ENCODE results near the gene SRRM2. TPM values are rescaled to one million over a fixed set of nuclear protein-coding genes. Genes with fewer than 3 reads are reported as not detected.

The SRRM2 gene
- total RNA-seq, 1 experiment from 2014 or later: 127 TPM

- no peak overlapping the region for H3K4me2 ChIP-seq (ENCODE audit: low read depth, low read length, poor library complexity, severe bottlenecking)
- H2AFZ ChIP-seq (ENCODE audit: low read length): no peak overlapping the region
- H3K4me1 ChIP-seq (ENCODE audit: low read length): no peaks in the 10 kb centered on the region
- H3K9me2 ChIP-seq (replicated peaks; ENCODE audit: insufficient read depth, low read length): no peaks in the 10 kb centered on the region
- H3K36me3 ChIP-seq (ENCODE audit: insufficient read depth, low read length): no peaks in the 10 kb centered on the region
- no peaks in the 10 kb centered on the region for H3K9me3 ChIP-seq (ENCODE audit: low read length)
- H3K27me3 ChIP-seq (ENCODE audit: low read length): no peaks in the 10 kb centered on the region
- no peak for DNase-seq
- H3K79me2 ChIP-seq (ENCODE audit: low read length): no peaks in the 10 kb centered on the region
- no peak overlapping the region for H3K4me3 ChIP-seq (ENCODE audit: low read length)
- H3K27ac ChIP-seq (ENCODE audit: low read length): no peak overlapping the region
- no peak overlapping the region for H3K9ac ChIP-seq (ENCODE audit: low read length)
- no peaks in the 10 kb centered on the region for H4K20me1 ChIP-seq (ENCODE audit: insufficient read depth, low read depth, low read length)
Measured at GRCh38 chr16:2803545-2804195, 51.2 kb downstream of the SRRM2 start.

GRCh38 chr16:2804728-2805127, 52.3 kb downstream of the SRRM2 start:
- H3K9ac ChIP-seq (ENCODE audit: low read length): no peak overlapping the region
- no peak overlapping the region for H3K4me3 ChIP-seq (ENCODE audit: low read length)
- no peaks in the 10 kb centered on the region for H4K20me1 ChIP-seq (ENCODE audit: insufficient read depth, low read depth, low read length)
- H3K79me2 ChIP-seq (ENCODE audit: low read length): no peaks in the 10 kb centered on the region
- no peak overlapping the region for H2AFZ ChIP-seq (ENCODE audit: low read length)
- DNase-seq: no peak
- H3K4me2 ChIP-seq (ENCODE audit: low read depth, low read length, poor library complexity, severe bottlenecking): no peak overlapping the region
- no peaks in the 10 kb centered on the region for H3K9me3 ChIP-seq (ENCODE audit: low read length)
- no peaks in the 10 kb centered on the region for H3K9me2 ChIP-seq (replicated peaks; ENCODE audit: insufficient read depth, low read length)
- H3K27me3 ChIP-seq (ENCODE audit: low read length): no peaks in the 10 kb centered on the region
- no peaks in the 10 kb centered on the region for H3K36me3 ChIP-seq (ENCODE audit: insufficient read depth, low read length)
- H3K27ac ChIP-seq (ENCODE audit: low read length): no peak overlapping the region
- H3K4me1 ChIP-seq (ENCODE audit: low read length): no peaks in the 10 kb centered on the region

- Histone ChIP-seq H3K27me3 (ENCODE audit: low read length) (no peaks in the 10 kb centered on the region), H3K9ac (ENCODE audit: low read length) (no peak overlapping the region), H3K4me2 (ENCODE audit: low read depth, low read length, poor library complexity, severe bottlenecking) (no peak overlapping the region), H3K27ac (ENCODE audit: low read length) (no peak overlapping the region), H3K36me3 (ENCODE audit: insufficient read depth, low read length) (no peaks in the 10 kb centered on the region), H3K79me2 (ENCODE audit: low read length) (no peaks in the 10 kb centered on the region), H3K4me1 (ENCODE audit: low read length) (no peaks in the 10 kb centered on the region), H3K4me3 (ENCODE audit: low read length) (no peak overlapping the region), H3K9me3 (ENCODE audit: low read length) (no peaks in the 10 kb centered on the region), H2AFZ (ENCODE audit: low read length) (no peak overlapping the region), H4K20me1 (ENCODE audit: insufficient read depth, low read depth, low read length) (no peaks in the 10 kb centered on the region), H3K9me2 (replicated peaks; ENCODE audit: insufficient read depth, low read length) (no peaks in the 10 kb centered on the region)
- no peak for DNase-seq
Measured at GRCh38 chr16:2806286-2806685, 53.8 kb downstream of the SRRM2 start.

- Histone ChIP-seq H3K4me2 (ENCODE audit: low read depth, low read length, poor library complexity, severe bottlenecking) (no peak overlapping the region), H2AFZ (ENCODE audit: low read length) (no peak overlapping the region), H3K27me3 (ENCODE audit: low read length) (no peaks in the 10 kb centered on the region), H3K36me3 (ENCODE audit: insufficient read depth, low read length) (no peaks in the 10 kb centered on the region), H4K20me1 (ENCODE audit: insufficient read depth, low read depth, low read length) (no peaks in the 10 kb centered on the region), H3K4me3 (ENCODE audit: low read length) (no peak overlapping the region), H3K9me2 (replicated peaks; ENCODE audit: insufficient read depth, low read length) (no peaks in the 10 kb centered on the region), H3K27ac (ENCODE audit: low read length) (no peak overlapping the region), H3K4me1 (ENCODE audit: low read length) (no peaks in the 10 kb centered on the region), H3K9me3 (ENCODE audit: low read length) (no peaks in the 10 kb centered on the region), H3K79me2 (ENCODE audit: low read length) (no peaks in the 10 kb centered on the region), H3K9ac (ENCODE audit: low read length) (no peak overlapping the region)
- no peak for DNase-seq
Measured at GRCh38 chr16:2808181-2808580, 55.7 kb downstream of the SRRM2 start.

- Histone ChIP-seq H3K27ac (ENCODE audit: low read length) (no peak overlapping the region), H3K9ac (ENCODE audit: low read length) (no peak overlapping the region), H3K79me2 (ENCODE audit: low read length) (no peaks in the 10 kb centered on the region)
Measured at GRCh38 chr16:2809149-2809760, 56.8 kb downstream of the SRRM2 start.

GRCh38 chr16:2810651-2811050, 58.2 kb downstream of the SRRM2 start:
- no peaks in the 10 kb centered on the region for H3K79me2 ChIP-seq (ENCODE audit: low read length)
- H4K20me1 ChIP-seq (ENCODE audit: insufficient read depth, low read depth, low read length): no peaks in the 10 kb centered on the region
- H3K27ac ChIP-seq (ENCODE audit: low read length): no peak overlapping the region
- H3K4me3 ChIP-seq (ENCODE audit: low read length): no peak overlapping the region
- H2AFZ ChIP-seq (ENCODE audit: low read length): no peak overlapping the region
- H3K36me3 ChIP-seq (ENCODE audit: insufficient read depth, low read length): no peaks in the 10 kb centered on the region
- no peaks in the 10 kb centered on the region for H3K4me1 ChIP-seq (ENCODE audit: low read length)
- no peak for DNase-seq
- no peaks in the 10 kb centered on the region for H3K9me3 ChIP-seq (ENCODE audit: low read length)
- no peaks in the 10 kb centered on the region for H3K27me3 ChIP-seq (ENCODE audit: low read length)
- no peak overlapping the region for H3K4me2 ChIP-seq (ENCODE audit: low read depth, low read length, poor library complexity, severe bottlenecking)
- no peaks in the 10 kb centered on the region for H3K9me2 ChIP-seq (replicated peaks; ENCODE audit: insufficient read depth, low read length)
- no peak overlapping the region for H3K9ac ChIP-seq (ENCODE audit: low read length)

More at GRCh38 chr16:2809149-2809760, 56.8 kb downstream of the SRRM2 start:
- no peaks in the 10 kb centered on the region for H3K36me3 ChIP-seq (ENCODE audit: insufficient read depth, low read length)
- H3K4me2 ChIP-seq (ENCODE audit: low read depth, low read length, poor library complexity, severe bottlenecking): no peak overlapping the region
- H4K20me1 ChIP-seq (ENCODE audit: insufficient read depth, low read depth, low read length): no peaks in the 10 kb centered on the region
- no peaks in the 10 kb centered on the region for H3K9me2 ChIP-seq (replicated peaks; ENCODE audit: insufficient read depth, low read length)
- no peaks in the 10 kb centered on the region for H3K9me3 ChIP-seq (ENCODE audit: low read length)
- no peaks in the 10 kb centered on the region for H3K27me3 ChIP-seq (ENCODE audit: low read length)
- no peak overlapping the region for H2AFZ ChIP-seq (ENCODE audit: low read length)
- no peak for DNase-seq
- no peak overlapping the region for H3K4me3 ChIP-seq (ENCODE audit: low read length)
- H3K4me1 ChIP-seq (ENCODE audit: low read length): no peaks in the 10 kb centered on the region

GRCh38 chr16:2811703-2812471, 59.4 kb downstream of the SRRM2 start:
- Histone ChIP-seq H3K9me3 (ENCODE audit: low read length) (no peaks in the 10 kb centered on the region), H2AFZ (ENCODE audit: low read length) (no peak overlapping the region), H3K4me2 (ENCODE audit: low read depth, low read length, poor library complexity, severe bottlenecking) (no peak overlapping the region), H3K9ac (ENCODE audit: low read length) (no peak overlapping the region), H4K20me1 (ENCODE audit: insufficient read depth, low read depth, low read length) (no peaks in the 10 kb centered on the region), H3K79me2 (ENCODE audit: low read length) (no peaks in the 10 kb centered on the region), H3K9me2 (replicated peaks; ENCODE audit: insufficient read depth, low read length) (no peaks in the 10 kb centered on the region), H3K36me3 (ENCODE audit: insufficient read depth, low read length) (no peaks in the 10 kb centered on the region), H3K4me1 (ENCODE audit: low read length) (no peaks in the 10 kb centered on the region), H3K27ac (ENCODE audit: low read length) (no peak overlapping the region), H3K27me3 (ENCODE audit: low read length) (no peaks in the 10 kb centered on the region), H3K4me3 (ENCODE audit: low read length) (no peak overlapping the region)
- DNase-seq: no peak

GRCh38 chr16:2813771-2814221, 61.4 kb downstream of the SRRM2 start:
- no peak overlapping the region for H3K9ac ChIP-seq (ENCODE audit: low read length)
- H3K4me3 ChIP-seq (ENCODE audit: low read length): no peak overlapping the region
- H2AFZ ChIP-seq (ENCODE audit: low read length): no peak overlapping the region
- H3K79me2 ChIP-seq (ENCODE audit: low read length): no peaks in the 10 kb centered on the region
- H3K4me1 ChIP-seq (ENCODE audit: low read length): no peaks in the 10 kb centered on the region
- H4K20me1 ChIP-seq (ENCODE audit: insufficient read depth, low read depth, low read length): no peaks in the 10 kb centered on the region
- H3K36me3 ChIP-seq (ENCODE audit: insufficient read depth, low read length): no peaks in the 10 kb centered on the region
- H3K27ac ChIP-seq (ENCODE audit: low read length): no peak overlapping the region
- H3K27me3 ChIP-seq (ENCODE audit: low read length): no peaks in the 10 kb centered on the region
- no peaks in the 10 kb centered on the region for H3K9me3 ChIP-seq (ENCODE audit: low read length)
- no peak for DNase-seq
- H3K9me2 ChIP-seq (replicated peaks; ENCODE audit: insufficient read depth, low read length): no peaks in the 10 kb centered on the region
- H3K4me2 ChIP-seq (ENCODE audit: low read depth, low read length, poor library complexity, severe bottlenecking): no peak overlapping the region
